Tibial artery (tissue), 4 donors: Measurements from ENCODE around the gene CHPT1.
"Not testable (repeated sequence)": the region's sequence is repeated elsewhere in the genome, so short reads cannot be mapped to it uniquely, and the experiment has no call there.

ENCODE experiments used
- DNase-seq, 2 donors: peaks; one replicate each; pipeline ENCODE4 v3.0.0-alpha.2; 2019
- H3K27ac ChIP-seq, 2 donors: fragments of 200-600 bp; sonication (generic) in 1 of 2; 1 replicate in 1 of 2; 2 replicates in 1 of 2; pipeline ENCODE4 v1.5.1; 2018 to 2019; ENCODE audit warnings: mild to moderate bottlenecking in 1 of 2
- H3K27me3 ChIP-seq, 2 donors: fragments of 200-600 bp; sonication (generic) in 1 of 2; one replicate each; pipeline versions ENCODE4 v1.5.1 to v1.6.0; 2016 to 2019
- H3K36me3 ChIP-seq, 3 donors: fragments of 200-600 bp; sonication (generic) in 2 of 3; one replicate each; pipeline ENCODE4 v1.5.1; 2016 to 2019; ENCODE audit warnings: mild to moderate bottlenecking in 2 of 3
- H3K4me1 ChIP-seq, 4 donors: fragments of 200-600 bp; sonication (generic) in 2 of 4; 1 replicate in 3 of 4; 2 replicates in 1 of 4; pipeline ENCODE4 v1.5.1; 2016 to 2019
- H3K4me3 ChIP-seq, 2 donors: fragments of 200-600 bp; sonication (generic) in 1 of 2; 1 replicate in 1 of 2; 2 replicates in 1 of 2; pipeline ENCODE4 v1.5.1; 2018 to 2019; ENCODE audit warnings: mild to moderate bottlenecking in 2 of 2
- H3K9me3 ChIP-seq, 3 donors: fragments of 200-600 bp; sonication (generic) in 1 of 3; one replicate each; pipeline ENCODE4 v1.5.1; 2016 to 2019
- CTCF ChIP-seq, 2 experiments: fragments of 200-600 bp in 1 of 2; fragments of 450-650 bp in 1 of 2; IDR thresholded peaks; one replicate each; pipeline ENCODE4 v1.5.1; 2017 to 2019; ENCODE audit warnings: antibody characterized with exemption in 2 of 2, mild to moderate bottlenecking in 1 of 2, moderate library complexity in 1 of 2
- intact Hi-C: fragments of 100-400 bp; cut with DNase I; formaldehyde crosslinking; loops from one replicate; pipeline ENCODE4 v1.15.0; 2023; ENCODE audit warnings: low total_unique reads

CHPT1 gene

GRCh38 chr12:101729842-101730241 lies 32.4 kb downstream of the CHPT1 start:
- no peaks in the 10 kb centered on the region for H3K9me3 ChIP-seq
- no peak overlapping the region for H3K27ac ChIP-seq
- intact Hi-C loops: no loop called here
- no peaks in the 10 kb centered on the region for H3K27me3 ChIP-seq
- no peak overlapping the region for H3K4me3 ChIP-seq
- H3K36me3 ChIP-seq: peaks cover 9 to 52% (median 48%) of the 10 kb centered on the region in 3 donors
- TF ChIP-seq CTCF (IDR thresholded peaks at IDR 0.05): no peak
- no peak for DNase-seq
- H3K4me1 ChIP-seq: no peaks in the 10 kb centered on the region

- intact Hi-C loops: no loop called here
- H3K36me3 ChIP-seq: peaks cover 18 to 40% (median 34%) of the 10 kb centered on the region in 3 donors
- no peaks in the 10 kb centered on the region for H3K9me3 ChIP-seq
- no peak overlapping the region for H3K27ac ChIP-seq
- H3K27me3 ChIP-seq: no peaks in the 10 kb centered on the region
- DNase-seq: no peak
- no peak overlapping the region for H3K4me3 ChIP-seq
- no peak for TF ChIP-seq CTCF (IDR thresholded peaks at IDR 0.05)
- no peaks in the 10 kb centered on the region for H3K4me1 ChIP-seq
These were observed 34.9 kb downstream of the CHPT1 start for GRCh38 chr12:101732318-101732717.

- Histone ChIP-seq H3K4me1 (no peaks in the 10 kb centered on the region), H3K36me3 (peaks cover 24 to 44% (median 35%) of the 10 kb centered on the region in 3 donors), H3K9me3 (no peaks in the 10 kb centered on the region), H3K27me3 (no peaks in the 10 kb centered on the region), H3K4me3 (no peak overlapping the region), H3K27ac (no peak overlapping the region)
- no peak for TF ChIP-seq CTCF (IDR thresholded peaks at IDR 0.05)
- intact Hi-C loops: no loop called here
- DNase-seq: no peak
These were observed 35.7 kb downstream of the CHPT1 start for GRCh38 chr12:101733166-101733565.

GRCh38 chr12:101734482-101734881 lies 37.0 kb downstream of the CHPT1 start:
- intact Hi-C loops: not testable (repeated sequence)
- H3K36me3 ChIP-seq: peaks cover 29 to 54% (median 48%) of the 10 kb centered on the region in 3 donors

GRCh38 chr12:101737476-101737875 lies 40.0 kb downstream of the CHPT1 start:
- Histone ChIP-seq H3K4me3 (no peak overlapping the region), H3K27me3 (no peaks in the 10 kb centered on the region), H3K4me1 (no peaks in the 10 kb centered on the region), H3K9me3 (no peaks in the 10 kb centered on the region), H3K27ac (no peak overlapping the region), H3K36me3 (peaks cover 29 to 48% (median 48%) of the 10 kb centered on the region in 3 donors)
- intact Hi-C loops: no loop called here
- DNase-seq: no peak
- TF ChIP-seq CTCF (IDR thresholded peaks at IDR 0.05): no peak

More at GRCh38 chr12:101734482-101734881, 37.0 kb downstream of the CHPT1 start:
- not testable (repeated sequence) for H3K4me1 ChIP-seq, H3K4me3 ChIP-seq, H3K27ac ChIP-seq, DNase-seq, H3K9me3 ChIP-seq, H3K27me3 ChIP-seq

- DNase-seq: no peak
- peaks cover 0 to 6% (median 0%) of the 10 kb centered on the region in 4 donors for H3K4me1 ChIP-seq
- intact Hi-C loops: no loop called here
- no peaks in the 10 kb centered on the region for H3K27me3 ChIP-seq
- no peaks in the 10 kb centered on the region for H3K9me3 ChIP-seq
- H3K27ac ChIP-seq: no peak within 1 kb of the TSS
- H3K4me3 ChIP-seq: no peak within 1 kb of the TSS
- no peak for TF ChIP-seq CTCF (IDR thresholded peaks at IDR 0.05)
- peaks cover 40 to 48% (median 41%) of the 10 kb centered on the region in 3 donors for H3K36me3 ChIP-seq
These were observed 41.7 kb downstream of the CHPT1 start, which contains the start of gene SYCP3 for GRCh38 chr12:101738920-101739665. TSS of gene SYCP3 (minus strand) at chr12:101739462. CDS start at chr12:101737935, 1,527 bp downstream.
